GM08714 (cell line): ENCODE data around the gene MRTFA.

Experiments used
- H3K4me3 ChIP-seq: fragments of 200-500 bp; sonication (Bioruptor generic); 2 replicates; pipeline ENCODE4 v1.5.1; 2014; ENCODE audit warnings: mild to moderate bottlenecking, low read length, inconsistent platforms
- ZNF274 ChIP-seq: IDR thresholded peaks from 2 replicates; pipeline ENCODE4 v1.6.1; 2012; ENCODE audit warnings: mild to moderate bottlenecking, low read depth, low read length

MRTFA gene

GRCh38 chr22:40415531-40416266, 220.8 kb downstream of the MRTFA start:
- no peak overlapping the region; the same call in 1 of the 2 replicates for H3K4me3 ChIP-seq
- no peak for TF ChIP-seq ZNF274

GRCh38 chr22:40414838-40415505, 221.5 kb downstream of the MRTFA start:
- no peak for TF ChIP-seq ZNF274
- peak overlapping the region; percentile 4; the same call in 1 of the 2 replicates for H3K4me3 ChIP-seq

GRCh38 chr22:40414311-40414710, 222.2 kb downstream of the MRTFA start:
- H3K4me3 ChIP-seq: peak overlapping the region; percentile 8; the same call in 1 of the 2 replicates
- no peak for TF ChIP-seq ZNF274

GRCh38 chr22:40413873-40414272, 222.6 kb downstream of the MRTFA start:
- TF ChIP-seq ZNF274: no peak
- H3K4me3 ChIP-seq: peak overlapping the region; percentile 8; the same call in 1 of the 2 replicates

DNA sequence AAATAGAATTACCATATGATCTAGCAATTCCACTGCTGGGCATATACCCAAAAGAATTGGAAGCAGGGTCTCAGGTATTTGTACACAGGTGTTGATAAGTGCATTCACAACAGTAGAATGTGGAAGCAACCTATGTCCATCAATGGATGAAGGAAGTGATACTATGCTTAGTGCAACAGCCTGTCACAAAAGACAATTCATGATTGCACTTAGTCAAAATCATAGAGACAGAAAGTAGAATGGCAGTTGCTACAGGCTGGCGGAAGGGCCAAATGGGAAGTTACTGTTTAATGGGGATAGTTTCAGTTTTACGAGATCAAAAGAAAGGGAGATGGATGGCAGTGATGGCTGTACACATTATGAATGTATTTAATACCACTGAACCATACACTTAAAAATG, 224.1 kb downstream of the MRTFA start:
- H3K4me3 ChIP-seq: no peak overlapping the region; the same call in 1 of the 2 replicates
- no peak for TF ChIP-seq ZNF274

DNA sequence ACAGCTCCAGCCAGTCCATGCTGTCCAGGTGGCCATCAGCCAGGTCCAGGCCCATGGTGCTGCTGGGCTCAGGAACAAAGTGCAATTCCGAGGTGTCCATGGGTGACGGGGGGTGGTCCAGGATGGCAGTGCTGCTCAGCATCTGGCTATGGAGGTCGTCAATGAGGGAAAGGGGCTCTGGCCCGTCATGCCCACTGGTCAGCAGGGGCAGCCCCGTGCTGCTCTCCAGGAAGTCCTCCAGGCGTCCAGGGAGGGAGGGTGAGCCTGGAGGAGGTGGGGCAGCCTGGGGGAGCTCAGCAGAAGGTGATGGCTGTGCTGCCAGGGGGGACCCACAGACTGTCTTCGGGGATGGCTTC, 225.0 kb downstream of the MRTFA start:
- no peak for TF ChIP-seq ZNF274
- no peak overlapping the region for H3K4me3 ChIP-seq

DNA sequence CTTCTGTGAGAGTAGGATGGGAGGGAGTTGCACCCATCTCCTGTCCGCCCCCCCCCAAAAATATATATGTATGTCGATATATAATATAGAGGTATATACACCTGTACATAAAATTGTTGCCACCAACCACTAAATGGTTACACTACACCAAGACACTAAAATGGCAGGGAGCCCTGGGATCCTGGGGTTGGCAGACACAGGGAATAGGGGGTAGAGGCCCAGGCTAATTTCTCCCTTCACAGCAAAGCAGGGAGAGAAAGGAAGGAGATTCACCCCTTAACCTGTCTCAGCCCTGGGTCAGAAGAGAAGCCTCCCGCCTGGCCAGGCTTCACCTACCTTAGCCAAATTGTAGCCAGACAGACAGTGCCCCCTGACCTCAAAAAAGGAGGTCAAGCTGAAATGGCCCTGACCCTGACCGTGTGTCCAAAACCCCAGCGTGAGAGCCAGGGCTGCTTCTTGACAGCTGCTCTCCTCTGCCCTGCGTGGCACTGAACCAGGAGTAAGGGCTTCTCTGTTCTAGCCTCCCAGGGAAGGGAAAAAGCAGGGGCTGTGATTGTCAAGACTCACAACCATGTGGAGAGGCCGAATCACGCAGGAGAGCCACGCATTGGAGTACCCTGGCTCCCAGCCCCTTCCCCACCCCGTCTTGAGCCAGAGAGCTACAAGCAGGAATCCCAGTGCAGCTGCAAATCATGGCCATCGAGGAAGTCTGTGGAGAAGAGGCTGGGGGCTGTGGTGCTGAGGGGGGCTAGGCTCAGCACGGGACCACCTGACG, 225.6 kb downstream of the MRTFA start:
- no peak for TF ChIP-seq ZNF274
- H3K4me3 ChIP-seq: no peak overlapping the region

DNA sequence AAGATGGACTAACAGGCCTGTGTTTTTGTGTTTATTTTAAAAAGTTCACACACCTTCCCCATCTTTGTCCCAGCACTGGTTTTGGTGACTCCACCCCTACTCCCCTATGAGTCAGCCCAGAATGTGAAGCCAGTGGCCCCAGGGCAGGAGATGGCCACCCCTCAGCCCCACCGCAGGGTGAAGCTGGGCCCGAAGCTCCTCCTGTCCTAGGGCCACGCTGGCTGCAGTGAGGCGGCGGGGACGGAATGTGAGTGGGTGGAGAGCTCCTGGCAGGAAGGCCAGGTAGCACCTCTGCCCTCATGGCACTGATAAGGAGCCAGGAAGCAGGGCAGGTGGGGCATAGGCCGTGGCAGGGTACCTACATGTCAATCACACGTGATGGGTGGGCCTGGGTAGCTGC, 226.2 kb downstream of the MRTFA start:
- H3K4me3 ChIP-seq: no peak overlapping the region
- no peak for TF ChIP-seq ZNF274

- no peak overlapping the region for H3K4me3 ChIP-seq
- no peak for TF ChIP-seq ZNF274
Observed at GRCh38 chr22:40409613-40410113, 226.9 kb downstream of the MRTFA start.

DNA sequence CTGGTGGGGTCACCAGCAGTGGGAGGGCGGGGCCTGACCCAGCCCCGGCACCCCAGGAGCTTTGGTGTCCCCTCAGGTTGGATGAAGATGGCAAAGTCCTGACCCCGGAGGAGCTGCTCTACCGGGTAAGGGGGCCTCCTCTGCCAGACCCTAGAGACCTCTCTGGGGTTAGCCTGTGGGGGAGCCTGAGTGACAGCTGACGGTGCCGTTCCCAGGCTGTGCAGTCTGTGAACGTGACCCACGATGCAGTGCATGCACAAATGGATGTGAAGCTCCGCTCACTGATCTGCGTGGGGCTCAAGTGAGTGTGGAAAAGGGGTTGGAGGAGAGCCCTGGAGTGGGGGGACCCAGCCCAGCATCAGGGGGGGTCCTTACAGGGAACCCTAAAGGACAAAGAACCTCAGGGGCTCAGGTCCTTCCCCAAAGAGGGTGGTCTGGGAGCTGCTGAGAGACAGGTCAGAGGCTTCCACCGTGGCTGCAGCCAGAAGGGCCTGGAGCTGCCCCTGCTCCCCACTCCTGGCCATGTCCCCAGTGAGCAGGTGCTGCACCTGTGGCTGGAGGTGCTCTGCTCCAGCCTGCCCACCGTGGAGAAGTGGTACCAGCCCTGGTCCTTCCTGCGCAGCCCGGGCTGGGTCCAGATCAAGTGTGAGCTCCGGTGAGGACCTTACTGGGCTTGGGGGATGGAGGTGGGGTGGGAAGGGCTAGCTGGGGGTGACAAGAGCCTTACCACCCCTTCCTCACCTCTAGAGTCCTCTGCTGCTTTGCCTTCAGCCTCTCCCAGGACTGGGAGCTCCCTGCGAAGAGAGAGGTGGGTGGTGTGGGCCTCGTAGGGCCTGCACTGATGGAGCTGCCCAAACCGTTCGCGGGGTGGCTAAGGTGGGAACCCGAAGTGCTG, 227.6 kb downstream of the MRTFA start:
- TF ChIP-seq ZNF274: no peak
- H3K4me3 ChIP-seq: no peak overlapping the region

DNA sequence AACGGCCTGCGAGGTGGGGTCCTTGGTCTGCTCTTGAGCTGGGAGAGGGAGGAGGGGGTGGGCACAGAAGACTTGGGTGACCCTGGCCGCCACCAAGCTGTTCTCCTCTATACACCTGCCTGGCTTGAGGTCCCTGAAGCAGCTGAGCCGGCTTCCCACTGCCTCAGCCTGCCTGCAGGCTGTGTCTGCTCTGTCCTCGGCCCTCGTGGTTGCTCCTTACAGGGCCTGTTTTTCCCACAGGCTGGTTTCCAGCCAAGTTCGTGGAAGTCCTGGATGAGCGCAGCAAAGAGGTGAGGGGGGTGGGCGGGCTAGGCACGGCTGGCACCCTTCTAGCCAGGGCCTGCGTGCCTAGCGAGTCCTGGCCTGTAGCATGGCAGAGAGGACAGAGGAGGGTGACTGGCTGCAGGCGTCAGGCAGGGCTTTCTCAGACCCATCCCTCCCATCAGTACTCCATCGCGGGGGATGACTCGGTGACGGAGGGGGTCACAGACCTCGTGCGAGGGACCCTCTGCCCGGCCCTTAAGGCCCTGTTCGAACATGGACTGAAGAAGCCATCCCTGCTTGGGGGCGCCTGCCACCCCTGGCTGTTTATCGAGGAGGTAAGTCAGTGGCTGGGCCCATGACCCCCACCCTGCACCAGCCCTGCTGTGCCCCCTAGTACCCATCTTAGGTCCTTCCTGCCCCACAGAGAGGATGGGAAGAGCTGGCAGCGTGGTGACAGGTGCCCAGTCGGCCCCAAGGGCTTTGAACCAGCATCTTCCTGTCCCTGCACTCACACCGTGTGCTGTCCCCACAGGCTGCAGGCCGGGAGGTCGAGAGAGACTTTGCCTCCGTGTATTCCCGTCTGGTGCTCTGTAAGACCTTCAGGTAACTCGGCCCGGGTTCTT, 228.4 kb downstream of the MRTFA start:
- H3K4me3 ChIP-seq: no peak overlapping the region
- TF ChIP-seq ZNF274: no peak

GRCh38 chr22:40407021-40407761, 229.3 kb downstream of the MRTFA start:
- TF ChIP-seq ZNF274: no peak
- no peak overlapping the region for H3K4me3 ChIP-seq
